Mucosa of stomach (tissue), 1 donor: ENCODE data around the gene PDE6G.
A peak's percentile ranks its signal among the peaks of the same experiment; 100 is the strongest.
"Not testable (repeated sequence)": the region's sequence is repeated elsewhere in the genome, so short reads cannot be mapped to it uniquely, and the experiment has no call there.

Source experiments
- H3K27me3 ChIP-seq: one replicate; pipeline ENCODE4 v1.7.0; 2013; ENCODE audit warnings: mild to moderate bottlenecking, low read length; ENCODE audit not compliant: control insufficient read depth, insufficient read depth
- H3K36me3 ChIP-seq: one replicate; pipeline ENCODE4 v1.7.0; 2013; ENCODE audit warnings: low read length; ENCODE audit not compliant: control insufficient read depth, insufficient read depth
- H3K4me1 ChIP-seq: one replicate; pipeline ENCODE4 v1.7.0; 2013; ENCODE audit warnings: mild to moderate bottlenecking, low read length; ENCODE audit not compliant: control insufficient read depth, insufficient read depth
- H3K4me3 ChIP-seq: one replicate; pipeline ENCODE4 v1.7.0; 2013; ENCODE audit warnings: low read length
- H3K9ac ChIP-seq: one replicate; pipeline ENCODE4 v1.7.0; 2013; ENCODE audit warnings: mild to moderate bottlenecking, low read length, moderate library complexity
- H3K9me3 ChIP-seq: one replicate; pipeline ENCODE4 v1.7.0; 2013; ENCODE audit warnings: mild to moderate bottlenecking, low read length, moderate library complexity; ENCODE audit not compliant: control insufficient read depth
- donor health status: Pancreatic carcinoma.

The PDE6G gene

DNA sequence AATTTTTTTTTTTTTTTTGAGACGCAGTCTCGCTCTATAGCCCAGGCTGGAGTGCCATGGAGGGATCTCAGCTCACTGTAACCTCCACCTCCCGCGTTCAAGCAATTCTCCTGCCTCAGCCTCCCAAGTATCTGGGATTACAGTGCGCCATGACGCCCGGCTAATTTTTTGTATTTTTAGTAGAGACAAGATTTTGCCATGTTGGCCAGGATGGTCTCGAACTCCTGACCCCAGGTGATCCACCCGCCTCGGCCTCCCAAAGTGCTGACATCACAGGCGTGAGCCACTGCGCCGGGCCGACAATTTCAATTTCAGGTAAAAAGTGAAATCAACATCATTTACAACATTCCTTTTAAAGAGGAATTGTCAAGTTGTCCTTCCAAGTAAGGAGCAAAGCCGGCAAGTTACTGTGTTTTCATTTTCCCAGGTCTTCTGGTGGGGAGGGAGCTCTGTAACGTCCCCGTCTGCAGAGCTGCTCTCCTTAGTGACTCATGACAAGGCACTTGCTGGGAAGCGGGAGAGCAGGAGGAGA is 20.3 kb downstream of the PDE6G start:
- H3K4me3 ChIP-seq = peak overlapping the region; percentile 28
- H3K4me1 ChIP-seq = peaks cover 10% of the 10 kb centered on the region
- H3K27me3 ChIP-seq = no peaks in the 10 kb centered on the region
- no peaks in the 10 kb centered on the region for H3K36me3 ChIP-seq
- no peaks in the 10 kb centered on the region for H3K9me3 ChIP-seq
- peak overlapping the region; percentile 82 for H3K9ac ChIP-seq

DNA sequence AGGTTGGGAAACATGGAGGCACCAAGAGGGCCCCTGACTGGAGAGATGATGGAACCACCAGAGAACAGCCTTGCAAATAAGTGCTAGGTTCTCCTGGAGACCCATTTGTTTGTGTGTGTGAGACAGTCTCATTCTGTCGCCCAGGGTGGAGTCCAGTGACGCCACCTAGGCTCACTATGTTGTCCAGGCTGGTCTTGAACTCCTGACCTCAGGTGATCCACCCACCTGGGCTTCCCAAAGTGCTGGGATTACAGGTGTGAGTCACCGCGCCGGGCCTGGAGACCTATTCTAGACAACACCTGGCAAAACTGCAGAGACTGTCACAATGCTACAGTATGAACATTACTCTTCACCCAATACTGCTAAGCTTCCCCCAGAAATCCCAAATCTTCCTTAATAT is 20.9 kb downstream of the PDE6G start:
- Histone ChIP-seq H3K27me3 (no peaks in the 10 kb centered on the region), H3K4me3 (peak overlapping the region; percentile 28), H3K9ac (peak overlapping the region; percentile 82), H3K4me1 (peaks cover 10% of the 10 kb centered on the region), H3K36me3 (no peaks in the 10 kb centered on the region), H3K9me3 (no peaks in the 10 kb centered on the region)

DNA sequence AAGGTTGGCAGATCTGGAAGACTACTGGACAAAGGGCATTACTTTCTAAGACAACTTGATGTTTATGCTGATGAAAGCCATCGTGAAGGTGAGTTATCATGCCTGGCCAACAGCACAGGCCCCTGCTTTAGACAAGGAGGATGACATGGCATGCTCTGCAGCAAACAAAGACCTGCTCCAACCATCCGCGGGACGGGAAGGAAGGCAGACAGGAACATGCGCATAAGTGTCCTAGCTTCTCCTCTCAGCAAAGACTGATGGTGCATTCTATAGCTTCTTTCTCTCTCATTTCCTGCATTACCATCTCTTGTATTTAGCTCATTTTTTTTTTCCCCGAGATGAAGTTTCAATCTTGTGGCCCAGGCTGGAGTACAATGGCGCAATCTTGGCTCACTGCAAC is 24.9 kb downstream of the PDE6G start:
- H3K27me3 ChIP-seq = no peaks in the 10 kb centered on the region
- no peak overlapping the region for H3K9ac ChIP-seq
- peaks cover 5% of the 10 kb centered on the region for H3K36me3 ChIP-seq
- no peaks in the 10 kb centered on the region for H3K9me3 ChIP-seq
- H3K4me3 ChIP-seq = no peak overlapping the region
- peaks cover 10% of the 10 kb centered on the region for H3K4me1 ChIP-seq

DNA sequence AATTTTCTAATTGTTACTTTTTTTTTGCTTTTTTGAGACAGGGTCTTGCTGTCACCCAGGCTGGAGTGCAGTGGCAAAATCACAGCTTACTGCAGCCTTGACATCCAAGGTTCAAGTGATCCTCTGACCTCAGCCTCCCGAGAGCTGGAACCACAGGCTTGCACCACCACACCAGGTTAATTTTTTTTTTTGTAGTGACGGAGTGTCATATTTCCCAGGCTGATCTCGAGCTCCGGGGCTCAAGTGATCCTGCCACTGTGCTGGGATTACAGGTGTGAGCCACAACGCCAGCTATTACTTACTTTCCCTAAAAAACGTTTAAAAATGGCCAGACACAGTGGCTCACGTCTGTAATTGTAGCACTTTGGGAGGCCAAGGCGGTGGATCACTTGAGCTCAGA is 26.1 kb downstream of the PDE6G start:
- Histone ChIP-seq H3K4me3 (no peak overlapping the region), H3K4me1 (peaks cover 2% of the 10 kb centered on the region), H3K9me3 (no peaks in the 10 kb centered on the region), H3K27me3 (no peaks in the 10 kb centered on the region), H3K9ac (no peak overlapping the region), H3K36me3 (peaks cover 7% of the 10 kb centered on the region)

DNA sequence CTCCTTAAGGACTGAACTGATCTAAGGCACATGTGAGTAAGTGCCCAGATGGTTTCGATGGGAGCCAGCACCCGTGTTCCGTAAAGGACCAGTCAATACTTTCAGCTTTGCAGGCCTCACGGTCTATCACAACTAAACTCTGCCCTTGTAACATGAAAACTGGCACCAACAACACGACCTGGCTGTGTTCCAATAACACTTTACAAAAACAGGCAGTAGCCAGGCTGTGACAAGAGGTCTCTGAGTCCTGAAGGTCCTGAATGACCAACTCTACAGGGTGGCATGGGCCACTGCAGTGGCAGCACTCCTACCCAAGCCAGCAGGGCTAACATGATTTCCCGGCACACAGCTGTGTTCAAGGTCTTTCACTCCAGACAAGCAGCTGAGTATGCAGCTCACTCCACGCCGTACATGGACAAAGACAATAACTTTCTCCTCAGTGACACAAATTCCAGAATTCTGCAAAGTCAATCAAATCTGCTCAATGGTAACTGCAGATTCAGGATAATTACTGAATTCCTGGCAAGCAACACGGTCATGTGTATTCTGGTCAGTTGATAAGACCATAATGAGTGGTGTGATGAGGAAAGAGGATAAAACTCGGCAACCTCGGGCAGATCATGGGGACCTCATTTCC is 34.7 kb downstream of the PDE6G start:
- H3K4me3 ChIP-seq = no peak overlapping the region
- H3K9me3 ChIP-seq = no peaks in the 10 kb centered on the region
- H3K27me3 ChIP-seq = no peaks in the 10 kb centered on the region
- H3K4me1 ChIP-seq = no peaks in the 10 kb centered on the region
- H3K36me3 ChIP-seq = peaks cover 10% of the 10 kb centered on the region
- H3K9ac ChIP-seq = no peak overlapping the region

DNA sequence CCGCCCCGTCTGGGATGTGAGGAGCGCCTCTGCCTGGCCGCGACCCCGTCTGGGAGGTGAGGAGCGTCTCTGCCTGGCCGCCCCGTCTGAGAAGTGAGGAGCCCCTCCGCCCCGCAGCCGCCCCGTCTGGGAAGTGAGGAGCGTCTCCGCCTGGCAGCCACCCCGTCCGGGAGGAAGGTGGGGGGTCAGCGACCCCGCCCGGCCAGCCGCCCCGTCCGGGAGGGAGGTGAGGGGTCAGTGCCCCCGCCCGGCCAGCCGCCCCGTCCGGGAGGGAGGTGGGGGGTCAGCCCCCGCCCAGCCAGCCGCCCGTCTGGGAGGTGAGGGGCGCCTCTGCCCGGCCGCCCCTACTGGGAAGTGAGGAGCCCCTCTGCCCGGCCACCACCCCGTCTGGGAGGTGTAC is 38.0 kb downstream of the PDE6G start:
- not testable (repeated sequence) for H3K9me3 ChIP-seq, H3K4me1 ChIP-seq, H3K36me3 ChIP-seq, H3K4me3 ChIP-seq, H3K27me3 ChIP-seq, H3K9ac ChIP-seq

DNA sequence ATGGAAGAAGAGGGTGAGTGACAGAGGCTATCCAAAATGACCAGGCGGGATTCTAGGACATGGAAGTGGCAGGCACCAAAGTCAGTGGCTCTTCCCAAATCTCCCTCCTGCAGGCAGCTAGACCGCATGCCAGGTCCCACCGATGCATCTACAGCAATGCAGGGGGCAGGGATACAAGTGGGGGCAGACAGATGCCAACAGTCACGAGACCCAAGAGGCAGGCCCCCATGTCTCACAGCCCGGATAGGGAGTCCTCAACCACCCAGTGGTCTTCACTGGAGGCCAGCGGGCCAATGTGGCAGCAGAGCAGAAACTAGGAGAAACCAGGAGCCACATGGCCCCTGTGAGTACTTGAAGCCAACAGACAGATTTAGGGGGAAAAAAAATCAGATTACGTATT is 39.5 kb downstream of the PDE6G start:
- H3K9ac ChIP-seq = no peak overlapping the region
- H3K4me1 ChIP-seq = no peaks in the 10 kb centered on the region
- peaks cover 5% of the 10 kb centered on the region for H3K36me3 ChIP-seq
- H3K27me3 ChIP-seq = no peaks in the 10 kb centered on the region
- H3K4me3 ChIP-seq = no peak overlapping the region
- no peaks in the 10 kb centered on the region for H3K9me3 ChIP-seq

DNA sequence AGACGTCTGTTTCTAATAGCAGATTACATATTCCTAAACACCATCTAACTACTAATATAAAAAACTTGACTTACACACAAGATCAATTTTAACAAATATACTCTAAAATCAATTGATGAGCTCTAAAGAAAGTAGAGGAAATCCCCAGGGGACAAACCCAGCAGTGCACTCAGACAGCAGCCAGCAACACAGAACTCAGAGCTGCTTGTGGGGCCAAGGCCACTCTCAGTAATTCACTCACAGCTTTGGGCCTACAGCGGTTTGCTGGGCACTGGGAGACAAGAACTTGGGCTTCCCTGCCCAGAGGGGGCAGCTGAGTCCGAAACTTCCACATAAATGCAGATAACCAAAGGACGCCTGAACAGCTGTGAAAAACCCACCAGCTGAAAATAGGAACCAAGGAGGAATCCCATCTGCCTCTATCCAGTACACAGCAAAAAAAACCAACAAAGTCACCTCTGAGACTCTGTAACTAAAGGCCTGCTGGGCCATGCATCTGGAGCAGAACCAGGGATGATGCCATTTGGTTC is 40.9 kb downstream of the PDE6G start:
- no peak overlapping the region for H3K9ac ChIP-seq
- H3K36me3 ChIP-seq = peaks cover 5% of the 10 kb centered on the region
- H3K4me3 ChIP-seq = no peak overlapping the region
- H3K27me3 ChIP-seq = no peaks in the 10 kb centered on the region
- no peaks in the 10 kb centered on the region for H3K4me1 ChIP-seq
- no peaks in the 10 kb centered on the region for H3K9me3 ChIP-seq

DNA sequence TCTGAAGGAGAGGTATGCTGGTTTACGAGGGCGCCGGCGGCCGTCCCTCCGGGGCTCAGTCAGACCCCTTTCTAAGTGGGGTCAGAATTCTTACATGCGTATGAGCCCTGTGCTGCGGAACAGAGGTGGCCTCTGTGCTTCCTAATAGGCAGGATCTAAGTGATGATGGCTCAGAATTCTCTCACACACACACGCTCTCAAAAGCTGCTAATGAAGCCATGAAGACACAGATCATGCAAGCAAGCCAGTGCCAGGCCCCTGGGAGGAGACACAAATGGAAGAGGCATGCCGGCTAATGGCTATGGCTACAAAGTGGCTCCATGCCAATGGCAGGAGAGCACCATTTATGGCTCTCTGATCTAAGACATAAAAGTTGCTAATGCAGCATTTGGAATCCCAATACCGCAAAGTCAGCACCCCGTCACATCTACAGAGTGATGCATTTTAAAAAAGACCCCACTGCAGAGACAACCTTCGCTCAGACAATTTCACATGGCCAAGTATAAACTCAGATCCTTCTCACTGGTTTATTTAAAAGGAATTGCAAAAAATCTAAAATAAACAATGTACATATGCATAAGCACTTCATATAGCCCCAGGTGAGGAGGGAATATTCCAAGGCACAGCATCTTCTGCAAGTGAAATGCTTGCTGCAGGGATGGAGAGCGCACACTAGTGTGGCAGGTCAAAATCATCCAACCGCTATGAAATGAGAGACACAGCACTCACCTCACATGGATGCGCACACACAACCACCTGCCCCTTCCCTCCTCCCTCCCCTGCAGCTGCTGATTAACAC is 44.0 kb downstream of the PDE6G start:
- no peak overlapping the region for H3K9ac ChIP-seq
- H3K4me3 ChIP-seq = no peak overlapping the region
- H3K4me1 ChIP-seq = no peaks in the 10 kb centered on the region
- peaks cover 11% of the 10 kb centered on the region for H3K36me3 ChIP-seq
- H3K27me3 ChIP-seq = no peaks in the 10 kb centered on the region
- no peaks in the 10 kb centered on the region for H3K9me3 ChIP-seq

DNA sequence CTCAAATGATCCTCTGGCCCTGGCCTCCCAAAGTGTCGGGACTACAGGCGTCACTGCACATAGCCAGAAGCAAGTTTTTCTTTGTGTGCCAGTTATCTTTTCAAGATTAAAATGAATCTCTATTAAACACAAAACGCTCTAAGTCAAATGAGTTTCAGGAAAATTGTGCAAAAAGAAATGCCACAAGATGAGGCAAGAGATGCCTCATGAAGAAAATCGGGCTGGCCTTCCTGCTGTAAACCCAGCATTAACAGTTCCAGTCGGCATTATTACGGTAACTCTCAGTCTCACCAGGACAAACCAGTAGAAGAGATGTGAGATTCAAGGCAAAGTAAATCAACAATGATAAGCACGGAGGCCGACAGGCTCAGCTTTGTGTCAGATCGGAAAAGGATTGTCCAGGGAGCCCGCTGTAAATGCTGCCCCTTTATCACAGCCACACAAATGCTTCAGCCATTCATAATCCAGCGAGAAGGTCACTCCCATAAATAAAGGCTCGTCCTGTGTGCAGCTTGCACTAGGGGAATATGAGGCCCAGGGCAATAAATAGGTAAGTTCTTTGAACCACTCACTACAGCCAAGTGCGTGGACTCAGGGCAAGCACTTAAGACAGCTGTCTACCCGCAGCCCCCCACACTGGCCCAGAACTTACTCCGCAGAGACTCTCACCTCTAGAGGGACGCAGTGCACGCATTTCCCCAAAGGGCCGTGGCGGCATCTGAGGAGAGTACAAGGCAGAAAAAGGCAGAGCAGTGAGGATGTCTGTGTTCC is 46.6 kb downstream of the PDE6G start:
- no peaks in the 10 kb centered on the region for H3K27me3 ChIP-seq
- peaks cover 15% of the 10 kb centered on the region for H3K36me3 ChIP-seq
- H3K9ac ChIP-seq = no peak overlapping the region
- H3K4me3 ChIP-seq = no peak overlapping the region
- H3K4me1 ChIP-seq = no peaks in the 10 kb centered on the region
- H3K9me3 ChIP-seq = no peaks in the 10 kb centered on the region

DNA sequence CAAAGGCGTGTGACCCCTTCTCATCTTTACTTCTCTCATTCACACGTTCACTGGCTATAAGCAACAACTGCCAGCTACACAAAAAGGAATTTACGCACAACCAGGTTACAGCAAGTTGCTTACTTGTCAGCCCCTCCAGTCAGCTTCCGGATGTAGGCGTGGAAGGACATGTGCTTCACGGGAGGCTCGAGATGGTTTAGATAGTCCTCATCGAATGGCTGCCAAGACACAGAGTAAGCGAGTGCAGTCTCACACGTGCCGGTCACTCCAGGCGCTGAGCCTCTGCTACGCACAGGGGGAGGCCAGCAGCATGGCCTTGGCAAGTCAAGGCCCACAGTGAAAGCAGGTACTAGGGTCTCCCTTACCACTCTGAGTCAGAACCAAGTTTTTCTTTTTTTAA is 47.7 kb downstream of the PDE6G start:
- Histone ChIP-seq H3K4me3 (no peak overlapping the region), H3K27me3 (no peaks in the 10 kb centered on the region), H3K9me3 (no peaks in the 10 kb centered on the region), H3K36me3 (peaks cover 15% of the 10 kb centered on the region), H3K9ac (no peak overlapping the region), H3K4me1 (no peaks in the 10 kb centered on the region)

DNA sequence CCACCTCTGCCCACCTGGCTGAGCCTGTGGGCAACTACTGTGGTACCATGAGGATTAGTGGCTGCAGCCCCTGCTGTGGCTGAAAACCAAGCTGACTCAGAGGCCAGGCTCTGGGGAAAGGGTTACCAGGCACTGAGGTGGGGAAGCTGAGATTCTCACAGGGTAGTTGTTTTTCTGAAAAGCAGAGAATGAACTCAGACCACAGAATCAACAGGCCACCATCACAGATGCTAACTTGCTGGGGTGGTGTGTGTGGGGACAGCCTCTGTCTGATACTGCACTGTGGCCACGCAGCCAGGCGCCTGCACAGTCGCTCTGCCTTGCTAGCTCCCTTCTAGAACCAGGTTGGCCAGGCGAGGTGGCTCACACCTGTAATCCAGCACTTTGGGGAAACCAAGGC is 48.3 kb downstream of the PDE6G start:
- H3K9ac ChIP-seq = no peak overlapping the region

More for the DNA sequence above, 48.3 kb downstream of the PDE6G start:
- no peak overlapping the region for H3K4me3 ChIP-seq
- H3K36me3 ChIP-seq = peaks cover 11% of the 10 kb centered on the region
- H3K9me3 ChIP-seq = no peaks in the 10 kb centered on the region
- H3K4me1 ChIP-seq = no peaks in the 10 kb centered on the region
- no peaks in the 10 kb centered on the region for H3K27me3 ChIP-seq
